Measurements from ENCODE around the gene TAS2R41.

TAS2R41 gene

GRCh38 chr7:143490717-143491306 lies 13.1 kb downstream of the TAS2R41 start:
- Histone ChIP-seq H3K27ac (no peak overlapping the region), H3K4me3 (no peak overlapping the region)

DNA sequence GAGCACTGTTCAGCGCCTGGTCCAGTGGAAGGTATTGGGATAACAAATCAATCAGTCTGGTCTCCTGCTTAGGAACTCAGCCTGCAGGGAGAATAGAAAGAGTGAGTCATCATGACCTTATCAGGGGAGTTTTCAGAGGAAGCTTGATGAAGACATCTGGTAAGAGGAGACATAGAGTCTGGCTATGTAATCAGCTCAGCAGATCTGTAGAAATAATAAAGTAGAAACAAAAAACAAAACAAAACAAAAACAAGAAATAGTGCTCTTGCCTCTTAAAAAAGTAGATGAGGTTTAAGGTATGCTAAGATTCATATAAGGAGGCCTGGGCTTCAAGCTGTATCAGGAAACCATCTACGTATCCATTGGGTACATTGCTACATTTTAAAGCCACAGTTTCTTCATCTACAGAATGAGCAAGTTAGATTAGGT lies 14.4 kb downstream of the TAS2R41 start:
- no peak overlapping the region for H3K4me3 ChIP-seq
- peak overlapping the region in 4 of 21 experiments; percentile 13 to 49 (median 32) for H3K27ac ChIP-seq

DNA sequence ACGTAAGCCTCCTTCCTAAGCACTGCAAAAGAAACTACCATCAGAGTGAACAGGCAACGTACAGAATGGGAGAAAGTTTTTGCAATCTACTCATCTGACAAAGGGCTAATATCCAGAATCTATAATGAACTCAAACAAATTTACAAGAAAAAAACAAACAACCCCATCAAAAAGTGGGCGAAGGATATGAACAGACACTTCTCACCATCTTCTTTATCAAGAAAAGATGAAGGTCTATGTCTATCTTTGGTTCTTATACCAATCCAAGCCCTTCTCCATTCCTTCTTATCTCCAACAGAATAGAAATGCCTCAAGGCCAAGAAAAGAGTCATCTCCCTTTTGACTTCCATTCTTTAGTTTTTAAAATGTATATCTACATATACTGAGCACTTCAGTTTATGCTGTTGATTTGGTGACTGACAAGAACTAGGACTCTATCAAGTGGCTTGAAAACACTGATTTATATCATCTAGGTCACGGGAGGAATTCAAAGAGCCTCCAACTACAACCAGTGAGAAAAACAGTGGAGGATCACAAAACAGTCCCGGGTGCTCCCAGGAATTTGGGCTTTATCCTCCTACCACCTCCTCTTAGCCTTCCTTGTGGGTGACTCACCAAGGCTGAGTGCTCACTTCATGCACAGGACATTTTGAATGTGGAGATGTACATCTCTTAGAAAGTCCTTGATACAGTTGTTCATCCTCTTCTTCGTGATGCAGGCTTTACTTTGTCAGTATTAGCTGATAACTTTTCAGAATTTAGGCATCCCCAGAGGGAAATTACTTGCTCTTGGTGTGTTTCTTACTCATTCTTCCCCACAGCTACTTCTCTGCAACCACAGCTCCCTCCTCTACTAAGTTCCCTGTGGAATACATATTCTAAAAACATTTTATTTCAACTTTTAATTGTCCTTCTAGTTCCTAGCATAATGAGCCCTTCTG lies 15.4 kb downstream of the TAS2R41 start:
- H3K4me3 ChIP-seq = no peak overlapping the region
- peak overlapping the region in 4 of 21 experiments; percentile 13 to 25 (median 18) for H3K27ac ChIP-seq

GRCh38 chr7:143493751-143494150 lies 16.1 kb downstream of the TAS2R41 start:
- H3K4me3 ChIP-seq = no peak overlapping the region
- peak overlapping the region in 2 of 21 experiments; percentile 23 to 25 for H3K27ac ChIP-seq

- Histone ChIP-seq H3K27ac (no peak overlapping the region), H3K4me3 (no peak overlapping the region)
Measured at GRCh38 chr7:143494622-143495021, 16.9 kb downstream of the TAS2R41 start.

GRCh38 chr7:143495851-143496250 lies 18.2 kb downstream of the TAS2R41 start:
- H3K27ac ChIP-seq = no peak overlapping the region
- H3K4me3 ChIP-seq = no peak overlapping the region

DNA sequence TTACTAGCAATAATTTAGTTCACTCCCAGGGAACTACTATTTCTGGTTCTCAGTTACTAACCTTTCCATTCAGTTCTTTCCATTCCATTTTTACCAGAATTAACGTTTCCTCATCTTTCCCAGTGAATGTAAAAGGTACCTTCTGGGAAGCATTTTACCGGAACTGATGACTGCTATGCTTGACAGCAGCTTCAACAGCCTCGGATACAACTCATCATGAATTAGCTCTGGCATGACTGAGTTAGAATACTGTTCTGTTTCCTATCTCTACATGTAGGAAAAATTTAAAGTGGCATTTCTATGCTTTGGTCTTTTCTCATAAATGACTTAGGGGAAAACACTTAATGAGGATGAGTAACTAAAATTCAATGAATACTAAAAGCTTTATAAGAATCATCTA lies 18.6 kb downstream of the TAS2R41 start:
- Histone ChIP-seq H3K27ac (no peak overlapping the region), H3K4me3 (no peak overlapping the region)

- Histone ChIP-seq H3K27ac (no peak overlapping the region), H3K4me3 (no peak overlapping the region)
Measured at GRCh38 chr7:143497008-143497795, 19.5 kb downstream of the TAS2R41 start.

DNA sequence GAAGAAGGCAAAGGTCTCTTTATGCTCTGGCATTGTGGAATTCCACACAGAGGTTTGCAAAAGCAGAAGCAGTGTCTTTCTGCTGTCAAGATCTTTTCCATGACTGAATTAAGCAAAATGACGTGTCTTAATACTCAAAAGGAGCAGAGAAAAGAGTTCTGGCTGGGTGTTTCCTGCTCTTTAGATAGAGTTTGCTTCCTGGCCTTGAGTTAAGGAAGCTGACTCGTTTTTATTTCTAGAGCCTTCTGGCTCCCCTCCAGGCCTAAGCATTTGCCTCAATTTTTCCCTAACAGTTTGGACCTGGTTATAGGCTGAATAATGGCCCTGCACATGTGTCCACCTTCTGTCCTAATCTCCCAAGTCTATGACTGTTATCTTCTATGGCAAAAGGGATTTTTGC lies 21.6 kb downstream of the TAS2R41 start:
- Histone ChIP-seq H3K4me3 (no peak overlapping the region), H3K27ac (peak overlapping the region in 8 of 21 experiments; percentile 4 to 80 (median 60))

GRCh38 chr7:143499743-143500348 lies 22.2 kb downstream of the TAS2R41 start:
- Histone ChIP-seq H3K4me3 (no peak overlapping the region), H3K27ac (peak overlapping the region in 10 of 21 experiments; percentile 3 to 80 (median 50))

- H3K27ac ChIP-seq = no peak overlapping the region
- H3K4me3 ChIP-seq = no peak overlapping the region
Measured at GRCh38 chr7:143503261-143503660, 25.6 kb downstream of the TAS2R41 start.

- Histone ChIP-seq H3K27ac (no peak overlapping the region), H3K4me3 (no peak overlapping the region)
Measured at GRCh38 chr7:143504215-143504936, 26.7 kb downstream of the TAS2R41 start.

DNA sequence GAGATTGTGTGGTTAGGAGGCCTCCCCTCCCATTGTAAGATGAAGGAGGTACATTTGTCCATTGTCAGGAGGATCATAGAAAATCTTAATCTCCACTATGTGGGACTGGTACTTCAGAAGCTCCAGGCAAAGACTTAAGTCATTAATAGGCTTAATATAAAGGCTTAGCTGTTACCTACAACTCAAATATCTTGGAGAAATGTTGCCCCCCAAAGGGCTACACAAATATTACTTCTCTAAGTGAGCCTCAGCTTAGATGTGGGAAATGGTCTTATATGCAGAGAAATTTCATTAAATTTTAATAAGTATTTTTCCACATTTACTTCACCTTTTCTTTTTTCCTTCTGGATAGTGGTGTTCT lies 27.2 kb downstream of the TAS2R41 start:
- H3K27ac ChIP-seq = no peak overlapping the region
- H3K4me3 ChIP-seq = no peak overlapping the region

GRCh38 chr7:143505838-143506237 lies 28.2 kb downstream of the TAS2R41 start:
- H3K27ac ChIP-seq = no peak overlapping the region
- no peak overlapping the region for H3K4me3 ChIP-seq

- no peak overlapping the region for H3K4me3 ChIP-seq
- no peak overlapping the region for H3K27ac ChIP-seq
Measured at GRCh38 chr7:143507094-143507518, 29.4 kb downstream of the TAS2R41 start.

DNA sequence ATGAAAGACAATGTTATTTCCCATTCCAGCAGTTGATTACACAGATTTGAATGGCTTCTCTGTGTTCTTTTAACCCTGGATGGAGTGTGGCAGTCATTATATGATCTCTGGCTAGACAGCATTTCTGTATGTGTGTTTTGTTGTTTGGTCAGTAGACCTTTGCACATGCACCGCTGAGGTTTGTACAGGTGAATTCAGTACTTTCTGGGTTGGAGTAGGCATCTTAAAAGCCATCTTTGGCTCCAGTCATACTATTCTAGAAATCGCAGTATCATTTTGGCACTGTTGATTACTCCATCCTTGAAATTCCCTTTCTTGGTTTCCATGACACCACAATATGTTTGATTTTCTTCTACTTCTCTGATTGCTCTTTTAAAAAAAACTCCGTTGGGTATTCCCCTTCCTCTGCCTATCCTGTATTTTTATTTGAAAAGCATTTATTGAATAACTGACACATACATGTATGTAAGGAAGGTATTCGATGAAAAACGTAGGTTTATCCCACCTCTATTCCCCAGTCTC lies 29.9 kb downstream of the TAS2R41 start:
- Histone ChIP-seq H3K27ac (no peak overlapping the region), H3K4me3 (no peak overlapping the region)

- H3K27ac ChIP-seq = no peak overlapping the region
- H3K4me3 ChIP-seq = peak overlapping the region in 1 of 7 experiments; percentile 1
Measured at GRCh38 chr7:143510854-143511592, 33.4 kb downstream of the TAS2R41 start.

GRCh38 chr7:143511593-143512047 lies 33.9 kb downstream of the TAS2R41 start:
- Histone ChIP-seq H3K4me3 (peak overlapping the region in 1 of 7 experiments; percentile 1), H3K27ac (no peak overlapping the region)

All from skin epidermis (tissue), 12 donors.